Epithelial cell of esophagus (primary cell): ENCODE data around the gene APBA1.

Experiments used
- DNase-seq: peaks from one replicate; pipeline ENCODE4 v3.0.0; 2010; ENCODE audit warnings: low read depth
- H3K4me3 ChIP-seq: 2 replicates; pipeline ENCODE4 v1.5.1; 2011; ENCODE audit warnings: mild to moderate bottlenecking, low read length, control low read depth
- CTCF ChIP-seq: IDR thresholded peaks from 2 replicates; pipeline ENCODE4 v1.5.1; 2011; ENCODE audit warnings: low read depth, mild to moderate bottlenecking, low read length, control low read depth, inconsistent platforms; ENCODE audit not compliant: insufficient read depth; ENCODE audit errors: missing control alignments

APBA1 gene

GRCh38 chr9:69465473-69465872 is 206.7 kb downstream of the APBA1 start:
- H3K4me3 ChIP-seq: no peak overlapping the region
- no peak for DNase-seq
- TF ChIP-seq CTCF: no peak

GRCh38 chr9:69463497-69464068 is 208.6 kb downstream of the APBA1 start:
- no peak for TF ChIP-seq CTCF
- no peak for DNase-seq

GRCh38 chr9:69462394-69462793 is 209.8 kb downstream of the APBA1 start:
- TF ChIP-seq CTCF: no peak
- no peak overlapping the region for H3K4me3 ChIP-seq
- no peak for DNase-seq

More at GRCh38 chr9:69463497-69464068, 208.6 kb downstream of the APBA1 start:
- no peak overlapping the region for H3K4me3 ChIP-seq

GRCh38 chr9:69461103-69461887 is 210.9 kb downstream of the APBA1 start:
- no peak overlapping the region for H3K4me3 ChIP-seq
- TF ChIP-seq CTCF: no peak
- no peak for DNase-seq

GRCh38 chr9:69460012-69460411 is 212.2 kb downstream of the APBA1 start:
- no peak for TF ChIP-seq CTCF

GRCh38 chr9:69458176-69458575 is 214.0 kb downstream of the APBA1 start:
- no peak for DNase-seq
- TF ChIP-seq CTCF: no peak
- H3K4me3 ChIP-seq: no peak overlapping the region

More at GRCh38 chr9:69460012-69460411, 212.2 kb downstream of the APBA1 start:
- no peak for DNase-seq
- no peak overlapping the region for H3K4me3 ChIP-seq
